IMR-90 (cell line): ENCODE data around the gene PLB1. TPM values are rescaled to one million over a fixed set of nuclear protein-coding genes. Genes with fewer than 3 reads are reported as not detected.

Experiments used
- ATAC-seq: fragments of 200-7000 bp; cut with Tn5 transposase; 2 replicates; pipeline ENCODE4 v1.9.1; 2020; ENCODE audit warnings: low read depth, mild to moderate bottlenecking, moderate library complexity
- BruUV-seq: library from RNA; stranded (reverse); fragments of 400-500 nt; replicated peaks from 2 replicates; lab custom pipeline; 2021; lab: Mats Ljungman, UMichigan
- CTCF ChIA-PET: fragments of 300-600 bp; formaldehyde crosslinking; extraction: SDS; loops from one replicate; lab custom pipeline; 2021; ENCODE audit warnings: antibody characterized with exemption; lab: Yijun Ruan, JAX
- POLR2A ChIA-PET: fragments of 300-600 bp; sonication (Branson Sonifier 250); formaldehyde crosslinking; loops from one replicate; lab custom pipeline; 2022; ENCODE audit warnings: antibody characterized with exemption; ENCODE audit not compliant: unreplicated experiment; lab: Charles Lee
- DNase-seq: peaks from one replicate; pipeline ENCODE4 v3.0.0; 2013
- H2AFZ ChIP-seq: replicated peaks from 2 replicates; pipeline ENCODE3; 2013; ENCODE audit warnings: low read length, mild to moderate bottlenecking; ENCODE audit not compliant: poor library complexity
- H2AK5ac ChIP-seq: 2 replicates; pipeline ENCODE4 v1.6.1; 2013; ENCODE audit warnings: low read depth, low read length, inconsistent platforms
- H2AK9ac ChIP-seq: replicated peaks from 2 replicates; pipeline ENCODE3; 2013; ENCODE audit warnings: mild to moderate bottlenecking, low read depth, low read length, moderate library complexity; ENCODE audit not compliant: poor library complexity
- H2BK120ac ChIP-seq: 2 replicates; pipeline ENCODE4 v1.6.1; 2013; ENCODE audit warnings: low read depth, low read length, inconsistent platforms
- H2BK15ac ChIP-seq: 3 replicates; pipeline ENCODE4 v1.6.1; 2013; ENCODE audit warnings: low read depth, low read length, inconsistent platforms
- H2BK20ac ChIP-seq: 2 replicates; pipeline ENCODE4 v1.6.1; 2013; ENCODE audit warnings: low read depth, mild to moderate bottlenecking, inconsistent platforms, low read length, moderate library complexity
- H2BK5ac ChIP-seq: 2 replicates; pipeline ENCODE4 v1.6.1; 2013; ENCODE audit warnings: mild to moderate bottlenecking, low read depth, low read length, inconsistent platforms; ENCODE audit not compliant: poor library complexity, severe bottlenecking
- H3K14ac ChIP-seq: replicated peaks from 2 replicates; pipeline ENCODE4 v1.6.1; 2013; ENCODE audit warnings: low read depth, low read length, inconsistent platforms
- H3K18ac ChIP-seq: 2 replicates; pipeline ENCODE4 v1.6.1; 2013; ENCODE audit warnings: low read depth, low read length, control low read depth
- H3K23ac ChIP-seq: 2 replicates; pipeline ENCODE4 v1.6.1; 2013; ENCODE audit warnings: low read depth, low read length, inconsistent platforms
- H3K27ac ChIP-seq: 2 replicates; pipeline ENCODE4 v1.5.1; 2013; ENCODE audit warnings: mild to moderate bottlenecking, control low read depth, low read length; ENCODE audit not compliant: insufficient read depth
- H3K27me3 ChIP-seq: 2 replicates; pipeline ENCODE4 v1.6.1; 2013; ENCODE audit warnings: low read length; ENCODE audit not compliant: control insufficient read depth, insufficient read depth
- H3K36me3 ChIP-seq: 2 replicates; pipeline ENCODE4 v1.6.1; 2013; ENCODE audit warnings: low read length, mixed read lengths; ENCODE audit not compliant: control insufficient read depth, insufficient read depth
- H3K4ac ChIP-seq: 2 replicates; pipeline ENCODE4 v1.6.1; 2013; ENCODE audit warnings: low read depth, low read length, inconsistent platforms
- H3K4me1 ChIP-seq: 2 replicates; pipeline ENCODE4 v1.6.1; 2013; ENCODE audit warnings: low read length, mixed read lengths; ENCODE audit not compliant: control insufficient read depth, insufficient read depth
- H3K4me2 ChIP-seq: 2 replicates; pipeline ENCODE4 v1.6.1; 2013; ENCODE audit warnings: low read depth, mild to moderate bottlenecking, control low read depth, low read length, moderate library complexity
- H3K4me3 ChIP-seq: 2 replicates; pipeline ENCODE4 v1.5.1; 2013; ENCODE audit warnings: low read depth, mild to moderate bottlenecking, control low read depth, low read length, moderate library complexity; ENCODE audit not compliant: insufficient read depth
- H3K56ac ChIP-seq: 2 replicates; pipeline ENCODE4 v1.6.1; 2013; ENCODE audit warnings: low read length, inconsistent platforms; ENCODE audit not compliant: insufficient read depth; ENCODE audit errors: extremely low read depth
- H3K79me1 ChIP-seq, 2 experiments: 2 replicates each; pipeline ENCODE4 v1.6.1; 2013; ENCODE audit warnings: low read length in 2 of 2, inconsistent platforms in 1 of 2, low read depth in 1 of 2
- H3K9ac ChIP-seq: 2 replicates; pipeline ENCODE4 v1.6.1; 2013; ENCODE audit warnings: low read depth, low read length, control low read depth
- H3K9me1 ChIP-seq: 2 replicates; pipeline ENCODE4 v1.6.1; 2013; ENCODE audit warnings: low read length, inconsistent platforms; ENCODE audit not compliant: insufficient read depth
- H3K9me3 ChIP-seq: 2 replicates; pipeline ENCODE4 v1.6.1; 2013; ENCODE audit warnings: low read length; ENCODE audit not compliant: control insufficient read depth, insufficient read depth
- H4K20me1 ChIP-seq: 2 replicates; pipeline ENCODE4 v1.6.1; 2013; ENCODE audit warnings: low read length, inconsistent platforms; ENCODE audit not compliant: insufficient read depth
- H4K5ac ChIP-seq: 2 replicates; pipeline ENCODE4 v1.6.1; 2013; ENCODE audit warnings: mild to moderate bottlenecking, low read depth, low read length, control low read depth
- H4K8ac ChIP-seq, 2 experiments: 2 replicates each; pipeline ENCODE4 v1.6.1; 2013; ENCODE audit warnings: low read depth in 2 of 2, low read length in 2 of 2, control low read depth in 1 of 2, inconsistent platforms in 1 of 2
- H4K91ac ChIP-seq: 2 replicates; pipeline ENCODE4 v1.6.1; 2013; ENCODE audit warnings: low read depth, low read length, inconsistent platforms; ENCODE audit not compliant: insufficient read depth
- BHLHE40 ChIP-seq: fragments of 150-350 bp; IDR thresholded peaks from 2 replicates; pipeline ENCODE4 v1.6.1; 2016; ENCODE audit warnings: mild to moderate bottlenecking, low read depth, low read length
- CEBPB ChIP-seq: IDR thresholded peaks from 2 replicates; pipeline ENCODE4 v1.6.1; 2012; ENCODE audit warnings: low read depth, low read length, improper control_type of control experiment
- CHD1 ChIP-seq: IDR thresholded peaks from 2 replicates; pipeline ENCODE4 v1.6.1; 2012; ENCODE audit warnings: low read depth, low read length, improper control_type of control experiment
- FOS ChIP-seq: fragments of 150-350 bp; IDR thresholded peaks from 2 replicates; pipeline ENCODE4 v1.6.1; 2016; ENCODE audit warnings: low read depth, low read length
- MAFK ChIP-seq: IDR thresholded peaks from 2 replicates; pipeline ENCODE4 v1.6.1; 2012; ENCODE audit warnings: low read depth, low read length, improper control_type of control experiment
- MAZ ChIP-seq: IDR thresholded peaks from 2 replicates; pipeline ENCODE4 v1.6.1; 2012; ENCODE audit warnings: low read depth, mild to moderate bottlenecking, low read length, improper control_type of control experiment, moderate library complexity, borderline replicate concordance
- MXI1 ChIP-seq: IDR thresholded peaks from 2 replicates; pipeline ENCODE4 v1.6.1; 2012; ENCODE audit warnings: low read depth, mild to moderate bottlenecking, low read length, moderate library complexity, borderline replicate concordance
- NFE2L2 ChIP-seq: fragments of 150-350 bp; IDR thresholded peaks from 2 replicates; pipeline ENCODE4 v1.6.1; 2016; ENCODE audit warnings: low read depth, mild to moderate bottlenecking, low read length
- POLR2A ChIP-seq: IDR thresholded peaks from 2 replicates; pipeline ENCODE4 v1.6.1; 2012; ENCODE audit warnings: mild to moderate bottlenecking, low read depth, low read length
- RAD21 ChIP-seq: IDR thresholded peaks from 2 replicates; pipeline ENCODE4 v1.6.1; 2012; ENCODE audit warnings: low read length, improper control_type of control experiment
- RCOR1 ChIP-seq: IDR thresholded peaks from 2 replicates; pipeline ENCODE4 v1.6.1; 2012; ENCODE audit warnings: mild to moderate bottlenecking, low read length, improper control_type of control experiment; ENCODE audit not compliant: insufficient replicate concordance
- RFX5 ChIP-seq: IDR thresholded peaks from 2 replicates; pipeline ENCODE4 v1.8.0; 2012; ENCODE audit warnings: low read depth, mild to moderate bottlenecking, low read length, moderate library complexity
- SMC3 ChIP-seq: fragments of 150-350 bp; IDR thresholded peaks from 2 replicates; pipeline ENCODE4 v1.6.1; 2016; ENCODE audit warnings: low read depth, mild to moderate bottlenecking, antibody characterized with exemption, low read length, moderate library complexity
- WGBS, 2 experiments: methylation state at CpG; one replicate each; pipeline versions ENCODE4 v1.1.5 to v1.1.7; 2013; ENCODE audit warnings: missing lambda C conversion rate in 2 of 2; ENCODE audit not compliant: insufficient read length in 1 of 2; ENCODE audit errors: extremely low coverage in 2 of 2; 5-methylcytosine and 5-hydroxymethylcytosine counted together
- dilution Hi-C: fragments of 300-500 bp; cut with HindIII; formaldehyde crosslinking; loops from one replicate; pipeline ENCODE4 v1.14.3; 2018; ENCODE audit warnings: low sequenced_read_pairs; ENCODE audit not compliant: unreplicated experiment
- in situ Hi-C: fragments of 300-500 bp; cut with MboI; formaldehyde crosslinking; loops from 3 replicates; pipeline ENCODE4 v1.14.3; 2019; ENCODE audit warnings: low sequenced_read_pairs, inconsistent platforms, mixed read lengths
- intact Hi-C: fragments of 100-400 bp; cut with micrococcal nuclease; formaldehyde crosslinking; loops from 2 replicates; pipeline ENCODE4 v1.10.0; 2022
- polyA plus RNA-seq, 3 experiments: library from polyadenylated mRNA; depleted of rRNA; stranded (reverse); fragments of >200 nt; gene quantifications; 2 replicates each; pipeline ENCODE4 v1.2.3, GENCODE V29; 2012; ENCODE audit warnings: low replicate concordance in 1 of 3
- total RNA-seq: library from RNA; depleted of rRNA; stranded (reverse); fragments of >200 nt; gene quantifications from 2 replicates; pipeline ENCODE4 v1.2.3, GENCODE V29; 2012
- TF ChIP-seq, protein P1 (sequence below): fragments of 150-350 bp; IDR thresholded peaks from 2 replicates; pipeline ENCODE4 v1.6.1; 2016; ENCODE audit warnings: low read depth, mild to moderate bottlenecking, low read length, moderate library complexity, borderline replicate concordance
- TF ChIP-seq, protein P2 (sequence below): fragments of 150-350 bp; IDR thresholded peaks from 2 replicates; pipeline ENCODE4 v1.6.1; 2017; ENCODE audit warnings: mild to moderate bottlenecking, antibody characterized with exemption, low read length, low read depth

PLB1 gene
- total and polyA plus RNA-seq, 2 of the 4 experiments (the other 2 are of a cell fraction): 0.74 to 0.90 TPM

DNA sequence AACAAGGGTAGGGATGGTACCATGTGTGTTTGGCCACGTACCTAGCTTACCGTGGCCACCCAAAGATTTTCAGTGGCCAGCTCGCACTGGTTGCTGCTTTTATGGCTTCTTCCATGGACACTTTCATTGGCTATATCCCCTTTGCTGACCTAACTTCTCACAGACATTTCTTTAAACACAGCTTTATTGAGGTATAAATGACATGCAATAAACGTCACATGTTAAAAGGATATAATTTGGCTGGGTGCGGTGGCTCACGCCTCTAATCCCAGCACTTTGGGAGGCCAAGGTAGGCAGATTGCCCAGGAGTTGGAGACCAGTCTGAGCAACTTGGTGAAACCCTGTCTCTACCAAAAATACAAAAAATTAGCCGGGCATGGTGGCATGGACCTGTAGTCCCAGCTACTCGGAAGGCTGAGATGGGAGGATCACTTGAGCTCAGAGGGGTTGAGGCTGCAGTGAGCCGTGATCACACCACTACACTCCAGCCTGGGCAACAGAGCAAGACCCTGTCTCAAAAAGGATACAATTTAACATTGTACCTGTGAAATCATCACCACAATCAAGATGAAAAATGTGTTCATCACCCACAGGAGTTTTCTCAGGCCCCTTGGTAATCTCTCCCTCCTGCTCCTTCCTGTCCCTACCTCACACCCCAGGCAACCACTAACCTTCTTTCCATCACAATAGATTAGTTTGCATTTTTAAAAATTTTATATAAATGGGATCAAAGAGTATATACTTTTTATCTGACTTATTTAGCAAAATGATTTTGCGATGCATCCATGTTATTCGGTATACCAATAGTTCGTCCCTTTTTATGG is 127.9 kb downstream of the PLB1 start:
- H3K4me2 ChIP-seq: no peak overlapping the region
- H3K27ac ChIP-seq: no peak overlapping the region
- H3K4me3 ChIP-seq: no peak overlapping the region
- H4K91ac ChIP-seq: no peak overlapping the region
- H3K9me3 ChIP-seq: no peaks in the 10 kb centered on the region
- DNase-seq: no peak
- H3K36me3 ChIP-seq: no peaks in the 10 kb centered on the region
- 100% methylated on average over 4 of the region's 12 CpGs; no CpG with 5 or more reads in 1 of the 2 experiments for WGBS, 2 experiments
- H3K56ac ChIP-seq: no peak overlapping the region
- dilution Hi-C loops: no loop called here
- H3K23ac ChIP-seq: no peak overlapping the region
- ChIA-PET POLR2A (no interaction called here), CTCF (no interaction called here)
- no peak overlapping the region for H2BK120ac ChIP-seq
- H3K4me1 ChIP-seq: peaks cover 34% of the 10 kb centered on the region
- no peak for ATAC-seq
- intact Hi-C loops: no loop called here
- in situ Hi-C loops: no loop called here
- no peak overlapping the region for H4K8ac ChIP-seq
- no peaks in the 10 kb centered on the region for H4K20me1 ChIP-seq
- no peak overlapping the region for H3K18ac ChIP-seq
- no peak overlapping the region for H2AFZ ChIP-seq
- H4K5ac ChIP-seq: no peak overlapping the region
- peaks cover 0 to 6% of the 10 kb centered on the region in 2 experiments; a peak in 1 of 4 replicates for H3K79me1 ChIP-seq
- no TSS peak for BruUV-seq
- no peaks in the 10 kb centered on the region for H3K27me3 ChIP-seq
- no peak overlapping the region for H2AK5ac ChIP-seq
- H2BK15ac ChIP-seq: no peak overlapping the region
- H3K14ac ChIP-seq: no peak overlapping the region
- no peak overlapping the region for H2AK9ac ChIP-seq
- peaks cover 26% of the 10 kb centered on the region for H3K9me1 ChIP-seq
- no peak overlapping the region for H2BK5ac ChIP-seq
- no peak overlapping the region for H2BK20ac ChIP-seq
- H3K9ac ChIP-seq: no peak overlapping the region
- H3K4ac ChIP-seq: no peak overlapping the region
- TF ChIP-seq MAZ (no peak), MAFK (no peak), NFE2L2 (no peak), FOS (no peak), RAD21 (no peak), POLR2A (no peak), SMC3 (no peak), RFX5 (no peak), CEBPB (no peak), MXI1 (no peak), BHLHE40 (no peak), CHD1 (no peak), RCOR1 (no peak)
- TF ChIP-seq, protein P1, sequence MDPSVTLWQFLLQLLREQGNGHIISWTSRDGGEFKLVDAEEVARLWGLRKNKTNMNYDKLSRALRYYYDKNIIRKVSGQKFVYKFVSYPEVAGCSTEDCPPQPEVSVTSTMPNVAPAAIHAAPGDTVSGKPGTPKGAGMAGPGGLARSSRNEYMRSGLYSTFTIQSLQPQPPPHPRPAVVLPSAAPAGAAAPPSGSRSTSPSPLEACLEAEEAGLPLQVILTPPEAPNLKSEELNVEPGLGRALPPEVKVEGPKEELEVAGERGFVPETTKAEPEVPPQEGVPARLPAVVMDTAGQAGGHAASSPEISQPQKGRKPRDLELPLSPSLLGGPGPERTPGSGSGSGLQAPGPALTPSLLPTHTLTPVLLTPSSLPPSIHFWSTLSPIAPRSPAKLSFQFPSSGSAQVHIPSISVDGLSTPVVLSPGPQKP: no peak
- TF ChIP-seq, protein P2, sequence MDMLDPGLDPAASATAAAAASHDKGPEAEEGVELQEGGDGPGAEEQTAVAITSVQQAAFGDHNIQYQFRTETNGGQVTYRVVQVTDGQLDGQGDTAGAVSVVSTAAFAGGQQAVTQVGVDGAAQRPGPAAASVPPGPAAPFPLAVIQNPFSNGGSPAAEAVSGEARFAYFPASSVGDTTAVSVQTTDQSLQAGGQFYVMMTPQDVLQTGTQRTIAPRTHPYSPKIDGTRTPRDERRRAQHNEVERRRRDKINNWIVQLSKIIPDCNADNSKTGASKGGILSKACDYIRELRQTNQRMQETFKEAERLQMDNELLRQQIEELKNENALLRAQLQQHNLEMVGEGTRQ: no peak
